Measurements from ENCODE around the gene LIPT2.

DNA sequence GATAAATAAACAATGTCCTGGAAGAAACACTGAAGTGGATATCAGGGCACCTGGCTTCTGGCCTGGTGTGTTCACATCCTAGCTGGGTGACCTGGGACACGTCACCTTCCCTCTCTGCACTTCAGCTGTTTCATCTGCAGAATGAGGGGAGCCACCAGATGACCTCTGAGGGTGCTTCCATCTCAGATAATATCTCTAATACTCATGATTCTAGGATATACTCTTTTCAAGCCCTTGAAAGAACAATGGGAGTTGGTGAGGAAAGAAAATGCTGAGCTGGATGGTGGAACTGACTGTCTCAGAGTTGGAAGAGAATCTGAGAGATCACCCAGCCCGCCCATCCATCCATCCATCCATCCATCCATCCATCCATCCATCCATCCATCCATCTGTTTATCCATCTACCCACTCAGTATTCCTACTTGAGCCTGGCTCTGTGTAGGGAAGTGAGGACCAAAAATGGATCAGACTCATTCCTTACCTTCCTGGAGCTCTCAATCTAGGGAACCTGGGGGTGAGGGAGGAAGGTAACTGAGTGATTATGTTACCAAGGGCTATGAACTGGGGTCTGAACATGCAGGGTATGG, 28.2 kb upstream of the LIPT2 start:
- TF ChIP-seq, protein P1, sequence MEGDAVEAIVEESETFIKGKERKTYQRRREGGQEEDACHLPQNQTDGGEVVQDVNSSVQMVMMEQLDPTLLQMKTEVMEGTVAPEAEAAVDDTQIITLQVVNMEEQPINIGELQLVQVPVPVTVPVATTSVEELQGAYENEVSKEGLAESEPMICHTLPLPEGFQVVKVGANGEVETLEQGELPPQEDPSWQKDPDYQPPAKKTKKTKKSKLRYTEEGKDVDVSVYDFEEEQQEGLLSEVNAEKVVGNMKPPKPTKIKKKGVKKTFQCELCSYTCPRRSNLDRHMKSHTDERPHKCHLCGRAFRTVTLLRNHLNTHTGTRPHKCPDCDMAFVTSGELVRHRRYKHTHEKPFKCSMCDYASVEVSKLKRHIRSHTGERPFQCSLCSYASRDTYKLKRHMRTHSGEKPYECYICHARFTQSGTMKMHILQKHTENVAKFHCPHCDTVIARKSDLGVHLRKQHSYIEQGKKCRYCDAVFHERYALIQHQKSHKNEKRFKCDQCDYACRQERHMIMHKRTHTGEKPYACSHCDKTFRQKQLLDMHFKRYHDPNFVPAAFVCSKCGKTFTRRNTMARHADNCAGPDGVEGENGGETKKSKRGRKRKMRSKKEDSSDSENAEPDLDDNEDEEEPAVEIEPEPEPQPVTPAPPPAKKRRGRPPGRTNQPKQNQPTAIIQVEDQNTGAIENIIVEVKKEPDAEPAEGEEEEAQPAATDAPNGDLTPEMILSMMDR (IDR thresholded peaks at IDR 0.05; ENCODE audit: low read depth, low read length, poor library complexity, severe bottlenecking): no peak
- no peak for TF ChIP-seq EZH2phosphoT487 (IDR thresholded peaks at IDR 0.05; ENCODE audit: borderline replicate concordance, low read length)
